Natural killer cell (primary cell): Measurements from ENCODE around the gene SNUPN. TPM values are rescaled to one million over a fixed set of nuclear protein-coding genes. Genes with fewer than 3 reads are reported as not detected.
A peak's percentile ranks its signal among the peaks of the same experiment; 100 is the strongest.

ENCODE experiments used
- ATAC-seq, 3 donors: fragments of 150-1000 bp in 2 of 3; fragments of 200-7000 bp in 1 of 3; cut with Tn5 transposase; 1 replicate in 1 of 3; 2 replicates in 2 of 3; pipeline ENCODE4 v1.10.0; 2021; ENCODE audit warnings: mild to moderate bottlenecking in 2 of 3, moderate library complexity in 2 of 3
- DNase-seq, 2 donors: peaks; one replicate each; pipeline versions ENCODE4 v3.0.0 to v3.0.0-alpha.2; 2013 to 2021; ENCODE audit warnings: mixed read lengths in 1 of 2
- H3K27ac ChIP-seq: one replicate; pipeline ENCODE4 v1.5.1; 2013; ENCODE audit warnings: mild to moderate bottlenecking, low read length
- H3K27me3 ChIP-seq: one replicate; pipeline ENCODE4 v1.6.1; 2013; ENCODE audit warnings: low read length; ENCODE audit not compliant: control insufficient read depth, insufficient read depth
- H3K36me3 ChIP-seq: one replicate; pipeline ENCODE4 v1.6.1; 2013; ENCODE audit warnings: low read length; ENCODE audit not compliant: control insufficient read depth, insufficient read depth
- H3K4me1 ChIP-seq: one replicate; pipeline ENCODE4 v1.6.1; 2013; ENCODE audit warnings: low read length; ENCODE audit not compliant: control insufficient read depth, insufficient read depth
- H3K4me3 ChIP-seq: one replicate; pipeline ENCODE4 v1.5.1; 2013; ENCODE audit warnings: low read length
- H3K9me3 ChIP-seq: one replicate; pipeline ENCODE4 v1.6.1; 2013; ENCODE audit warnings: low read length; ENCODE audit not compliant: control insufficient read depth, insufficient read depth
- H3K27ac Mint-ChIP-seq, 2 donors: one replicate each; pipeline ENCODE4 v1.8.0; 2022; ENCODE audit warnings: mild to moderate bottlenecking in 2 of 2, mixed read lengths in 2 of 2, moderate library complexity in 1 of 2
- H3K27me3 Mint-ChIP-seq, 2 donors: one replicate each; pipeline ENCODE4 v1.8.0; 2022; ENCODE audit warnings: low read depth in 2 of 2, mixed read lengths in 2 of 2
- H3K36me3 Mint-ChIP-seq: one replicate; pipeline ENCODE4 v1.8.0; 2022; ENCODE audit warnings: mixed read lengths
- H3K4me1 Mint-ChIP-seq, 2 donors: one replicate each; pipeline ENCODE4 v1.8.0; 2022; ENCODE audit warnings: mixed read lengths in 2 of 2
- H3K4me3 Mint-ChIP-seq: one replicate; pipeline ENCODE4 v1.8.0; 2022; ENCODE audit warnings: mild to moderate bottlenecking, moderate library complexity, mixed read lengths
- H3K9me3 Mint-ChIP-seq, 2 donors: one replicate each; pipeline ENCODE4 v1.8.0; 2022; ENCODE audit warnings: mixed read lengths in 2 of 2
- WGBS: methylation state at CpG from one replicate; pipeline ENCODE4 v1.1.7; 2013; ENCODE audit warnings: missing lambda C conversion rate; ENCODE audit not compliant: insufficient coverage; 5-methylcytosine and 5-hydroxymethylcytosine counted together
- intact Hi-C: fragments of 100-400 bp; cut with micrococcal nuclease; formaldehyde crosslinking; loops from one replicate; pipeline ENCODE4 v1.14.2; 2022
- total RNA-seq, 4 donors: library from RNA; stranded (reverse); fragments of 120-200 nt in 1 of 4; gene quantifications; one replicate each; pipeline versions ENCODE4 v1.2.3 to v1.2.4, GENCODE V29; 2013 to 2022
- TF ChIP-seq, protein P1 (sequence below): fragments of 200-600 bp; IDR thresholded peaks from one replicate; pipeline ENCODE4 v1.8.0; 2022; ENCODE audit warnings: antibody characterized with exemption

SNUPN gene
- total RNA-seq, 3 donors from 2014 or later (not counting 1 experiment from before 2014, with no cell fraction given), result 13.8 to 20.7 (median 14.8) TPM

DNA sequence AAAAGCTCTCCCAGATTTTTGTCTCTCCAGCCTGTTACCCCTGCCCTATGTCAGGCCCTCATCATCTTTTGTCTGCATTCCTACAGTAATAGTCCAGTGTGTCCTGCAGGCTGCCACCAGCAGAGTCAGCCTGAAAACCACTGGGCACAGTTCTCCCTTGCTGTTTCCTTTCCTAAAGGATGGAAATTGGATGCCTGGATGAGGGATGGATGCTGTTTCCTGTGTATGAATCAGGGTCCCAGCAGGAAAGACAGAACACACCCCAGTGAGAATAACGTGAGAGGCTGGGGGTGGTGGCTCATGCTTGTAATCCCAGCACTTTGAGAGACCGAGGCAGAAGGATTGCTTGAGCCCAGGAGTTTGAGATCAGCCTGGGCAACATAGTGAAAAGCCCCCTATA is 18.9 kb upstream of the SNUPN start:
- H3K4me3 ChIP-seq, result no peak overlapping the region
- Mint-ChIP-seq H3K36me3 (no peaks in the 10 kb centered on the region), H3K27me3 (peaks cover 0 to 2% of the 10 kb centered on the region in 2 donors), H3K4me3 (no peak overlapping the region), H3K4me1 (peaks cover 20 to 29% of the 10 kb centered on the region in 2 donors), H3K27ac (no peak overlapping the region), H3K9me3 (no peaks in the 10 kb centered on the region)
- TF ChIP-seq, protein P1, sequence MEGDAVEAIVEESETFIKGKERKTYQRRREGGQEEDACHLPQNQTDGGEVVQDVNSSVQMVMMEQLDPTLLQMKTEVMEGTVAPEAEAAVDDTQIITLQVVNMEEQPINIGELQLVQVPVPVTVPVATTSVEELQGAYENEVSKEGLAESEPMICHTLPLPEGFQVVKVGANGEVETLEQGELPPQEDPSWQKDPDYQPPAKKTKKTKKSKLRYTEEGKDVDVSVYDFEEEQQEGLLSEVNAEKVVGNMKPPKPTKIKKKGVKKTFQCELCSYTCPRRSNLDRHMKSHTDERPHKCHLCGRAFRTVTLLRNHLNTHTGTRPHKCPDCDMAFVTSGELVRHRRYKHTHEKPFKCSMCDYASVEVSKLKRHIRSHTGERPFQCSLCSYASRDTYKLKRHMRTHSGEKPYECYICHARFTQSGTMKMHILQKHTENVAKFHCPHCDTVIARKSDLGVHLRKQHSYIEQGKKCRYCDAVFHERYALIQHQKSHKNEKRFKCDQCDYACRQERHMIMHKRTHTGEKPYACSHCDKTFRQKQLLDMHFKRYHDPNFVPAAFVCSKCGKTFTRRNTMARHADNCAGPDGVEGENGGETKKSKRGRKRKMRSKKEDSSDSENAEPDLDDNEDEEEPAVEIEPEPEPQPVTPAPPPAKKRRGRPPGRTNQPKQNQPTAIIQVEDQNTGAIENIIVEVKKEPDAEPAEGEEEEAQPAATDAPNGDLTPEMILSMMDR, result no peak
- ATAC-seq (no peak), DNase-seq (no peak)
- no peak overlapping the region for H3K27ac ChIP-seq
- WGBS, result 95% methylated on average over 2 of the region's 2 CpGs
- no peaks in the 10 kb centered on the region for H3K36me3 ChIP-seq
- no peaks in the 10 kb centered on the region for H3K9me3 ChIP-seq
- intact Hi-C loops, result loop anchor here (10.0 kb wide), 1 partner anchor 280 kb away; the partner anchor contains the start of gene MAN2C1
- no peaks in the 10 kb centered on the region for H3K27me3 ChIP-seq
- H3K4me1 ChIP-seq, result peaks cover 32% of the 10 kb centered on the region

DNA sequence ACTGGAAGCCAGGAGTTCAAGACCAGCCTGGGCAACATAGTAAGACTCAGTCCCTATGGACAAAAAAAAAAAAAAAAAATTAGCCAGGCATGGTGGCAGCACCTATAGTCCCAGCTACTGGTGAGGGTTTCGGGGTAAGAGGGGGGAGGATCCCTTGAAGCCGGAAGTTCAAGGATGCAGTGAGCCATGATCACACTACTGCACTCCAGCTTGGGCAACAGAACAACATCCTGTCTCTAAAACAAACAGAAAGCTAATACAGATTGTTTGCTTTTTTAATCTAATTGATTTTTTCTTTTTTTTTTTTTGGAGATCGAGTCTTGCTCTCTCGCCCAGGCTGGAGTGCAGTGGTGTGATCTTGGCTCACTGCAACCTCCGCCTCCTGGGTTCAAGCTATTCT is 16.1 kb upstream of the SNUPN start:
- Mint-ChIP-seq H3K36me3 (no peaks in the 10 kb centered on the region), H3K4me3 (no peak overlapping the region), H3K9me3 (no peaks in the 10 kb centered on the region), H3K27me3 (peaks cover 0 to 2% of the 10 kb centered on the region in 2 donors), H3K27ac (no peak overlapping the region), H3K4me1 (peaks cover 36 to 39% of the 10 kb centered on the region in 2 donors)
- TF ChIP-seq, protein P1, result no peak
- Histone ChIP-seq H3K9me3 (no peaks in the 10 kb centered on the region), H3K36me3 (peaks cover 2% of the 10 kb centered on the region), H3K4me1 (peaks cover 41% of the 10 kb centered on the region), H3K27me3 (no peaks in the 10 kb centered on the region), H3K4me3 (no peak overlapping the region), H3K27ac (no peak overlapping the region)
- DNase-seq, result no peak
- WGBS, result 99% methylated on average over 5 of the region's 5 CpGs
- intact Hi-C loops, result loop anchor here (1.0 to 10.0 kb wide), 3 partner anchors 45 to 277 kb away; partner anchors contain the start of gene MAN2C1
- no peak for ATAC-seq

DNA sequence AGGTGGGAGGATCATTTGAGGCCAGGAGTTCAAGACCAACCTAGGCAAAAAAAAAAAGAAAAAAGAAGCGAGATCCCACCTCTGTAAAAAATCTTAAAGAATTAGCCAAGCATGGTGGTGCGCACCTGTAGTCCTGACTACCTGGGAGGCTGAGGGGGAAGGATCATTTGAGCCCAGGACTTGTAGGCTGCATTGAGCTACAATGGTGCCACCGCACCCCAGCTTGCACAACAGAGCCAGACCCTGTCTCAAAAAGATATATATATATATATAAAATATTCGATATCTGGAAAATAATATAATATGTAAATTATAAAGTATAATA is 15.6 kb upstream of the SNUPN start:
- H3K9me3 Mint-ChIP-seq, result no peaks in the 10 kb centered on the region
- peaks cover 31 to 37% of the 10 kb centered on the region in 2 donors for H3K4me1 Mint-ChIP-seq
- H3K36me3 Mint-ChIP-seq, result no peaks in the 10 kb centered on the region
- Histone ChIP-seq H3K27me3 (no peaks in the 10 kb centered on the region), H3K36me3 (peaks cover 2% of the 10 kb centered on the region), H3K4me3 (no peak overlapping the region), H3K9me3 (no peaks in the 10 kb centered on the region), H3K27ac (peak overlapping the region; percentile 83), H3K4me1 (peaks cover 40% of the 10 kb centered on the region)
- DNase-seq (no peak), ATAC-seq (no peak)
- WGBS, result 72% methylated on average over 2 of the region's 4 CpGs
- peaks cover 0 to 2% of the 10 kb centered on the region in 2 donors for H3K27me3 Mint-ChIP-seq
- peak overlapping the region; percentile 91 for H3K4me3 Mint-ChIP-seq
- intact Hi-C loops, result loop anchor here (1.0 to 10.0 kb wide), 3 partner anchors 44 to 276 kb away; partner anchors contain the start of gene MAN2C1
- TF ChIP-seq, protein P1, result peak; percentile 9
- H3K27ac Mint-ChIP-seq, result peak overlapping the region; percentile 89 to 93
